HTR-8/SVneo (cell line): ENCODE measurements around the gene GPM6B.

Source experiments
- DNase-seq: peaks from one replicate; pipeline ENCODE4 v3.0.0; 2011; ENCODE audit warnings: low spot score, mixed read lengths; ENCODE audit not compliant: insufficient read length
- FAIRE-seq: peaks from 2 replicates; lab custom pipeline; 2011; peaks lifted over from hg19 to GRCh38; lab: Jason Lieb, UNC

The GPM6B gene

GRCh38 chrX:13770013-13770535, 46.8 kb downstream of the GPM6B start:
- DNase-seq = no peak
- FAIRE-seq = no peak

GRCh38 chrX:13768939-13769338, 48.0 kb downstream of the GPM6B start:
- DNase-seq (no peak), FAIRE-seq (no peak)

GRCh38 chrX:13764765-13765164, 52.1 kb downstream of the GPM6B start:
- no peak for DNase-seq

GRCh38 chrX:13764281-13764680, 52.6 kb downstream of the GPM6B start:
- FAIRE-seq = no peak
- no peak for DNase-seq

More at GRCh38 chrX:13764765-13765164, 52.1 kb downstream of the GPM6B start:
- no peak for FAIRE-seq

GRCh38 chrX:13763489-13763888, 53.4 kb downstream of the GPM6B start:
- FAIRE-seq = no peak

GRCh38 chrX:13761606-13762414, 55.1 kb downstream of the GPM6B start:
- FAIRE-seq (no peak), DNase-seq (no peak)

More at GRCh38 chrX:13763489-13763888, 53.4 kb downstream of the GPM6B start:
- DNase-seq = no peak

GRCh38 chrX:13760426-13760825, 56.5 kb downstream of the GPM6B start:
- FAIRE-seq (no peak), DNase-seq (no peak)

- FAIRE-seq (no peak), DNase-seq (no peak)
Observed at GRCh38 chrX:13759152-13759718, 57.7 kb downstream of the GPM6B start.

- DNase-seq = no peak
- FAIRE-seq = no peak
Observed at GRCh38 chrX:13756381-13756780, 60.5 kb downstream of the GPM6B start.

GRCh38 chrX:13755254-13755653, 61.6 kb downstream of the GPM6B start:
- FAIRE-seq (no peak), DNase-seq (no peak)

GRCh38 chrX:13754765-13755164, 62.1 kb downstream of the GPM6B start:
- DNase-seq (no peak), FAIRE-seq (no peak)

- no peak for DNase-seq
Observed at GRCh38 chrX:13752646-13753045, 64.2 kb downstream of the GPM6B start.

GRCh38 chrX:13752141-13752540, 64.8 kb downstream of the GPM6B start:
- no peak for FAIRE-seq

More at GRCh38 chrX:13752646-13753045, 64.2 kb downstream of the GPM6B start:
- no peak for FAIRE-seq

GRCh38 chrX:13750812-13751211, 66.1 kb downstream of the GPM6B start:
- DNase-seq = no peak
- FAIRE-seq = no peak

More at GRCh38 chrX:13752141-13752540, 64.8 kb downstream of the GPM6B start:
- DNase-seq = no peak

- FAIRE-seq = no peak
- peak; percentile 30 for DNase-seq
Observed at GRCh38 chrX:13750204-13750603, 66.7 kb downstream of the GPM6B start.

GRCh38 chrX:13748486-13748885, 68.4 kb downstream of the GPM6B start:
- no peak for DNase-seq
- no peak for FAIRE-seq

- FAIRE-seq = no peak
Observed at GRCh38 chrX:13747836-13748235, 69.1 kb downstream of the GPM6B start.

GRCh38 chrX:13742397-13743176, 74.3 kb downstream of the GPM6B start:
- FAIRE-seq = no peak
- no peak for DNase-seq

More at GRCh38 chrX:13747836-13748235, 69.1 kb downstream of the GPM6B start:
- DNase-seq = peak; percentile 50

GRCh38 chrX:13741695-13742094, 75.2 kb downstream of the GPM6B start:
- DNase-seq (no peak), FAIRE-seq (no peak)
